NCI-H345 treated with DMSO at 0.1 percent for 48 hours (cell line): ENCODE data around the gene GSTT2B.
"Not testable (repeated sequence)": the region's sequence is repeated elsewhere in the genome, so short reads cannot be mapped to it uniquely, and the experiment has no call there.

Experiments used
- DNase-seq: peaks from one replicate; lab custom pipeline; 2025; ENCODE audit not compliant: unreplicated experiment; lab: John Stamatoyannopoulos, UW

GSTT2B gene

DNA sequence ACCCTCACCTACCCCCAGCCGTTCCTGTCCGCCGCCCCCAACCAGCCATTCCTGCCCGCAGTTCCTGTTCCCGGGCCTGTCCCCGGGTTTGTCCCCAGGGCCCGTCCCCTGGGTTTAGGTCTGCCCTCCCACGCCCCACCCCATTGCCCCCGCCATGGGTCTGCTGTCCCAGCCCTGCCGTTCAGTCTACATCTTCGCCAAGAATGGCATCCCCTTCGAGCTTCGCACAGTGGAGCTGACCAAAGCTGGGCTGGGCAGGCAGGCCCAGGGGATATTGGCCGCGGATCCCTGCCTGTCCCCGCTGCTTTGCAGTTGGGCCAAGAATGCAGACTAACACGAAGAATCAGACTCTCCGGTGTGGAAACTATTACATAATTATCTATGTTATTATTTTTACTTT lies 11.2 kb downstream of the GSTT2B start:
- not testable (repeated sequence) for DNase-seq

DNA sequence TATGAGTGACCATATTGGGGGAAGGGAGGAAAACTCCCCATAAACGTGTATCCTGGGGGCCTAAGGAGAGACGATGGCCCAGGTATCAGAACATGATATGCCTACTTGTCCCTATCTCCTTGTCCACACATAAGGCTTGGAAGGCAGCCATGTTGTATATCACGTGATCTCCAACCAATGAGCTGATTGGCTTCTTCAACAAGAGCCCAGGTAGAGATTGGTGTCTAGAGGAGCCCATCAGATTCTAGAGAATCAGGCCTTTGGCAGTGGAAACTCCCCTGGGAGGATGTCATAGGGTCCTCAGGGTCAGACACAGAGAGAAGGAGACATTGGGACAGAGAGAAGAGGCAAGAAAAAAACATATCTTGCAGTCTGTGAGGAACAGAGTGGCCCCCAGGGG lies 13.6 kb downstream of the GSTT2B start:
- DNase-seq = not testable (repeated sequence)

DNA sequence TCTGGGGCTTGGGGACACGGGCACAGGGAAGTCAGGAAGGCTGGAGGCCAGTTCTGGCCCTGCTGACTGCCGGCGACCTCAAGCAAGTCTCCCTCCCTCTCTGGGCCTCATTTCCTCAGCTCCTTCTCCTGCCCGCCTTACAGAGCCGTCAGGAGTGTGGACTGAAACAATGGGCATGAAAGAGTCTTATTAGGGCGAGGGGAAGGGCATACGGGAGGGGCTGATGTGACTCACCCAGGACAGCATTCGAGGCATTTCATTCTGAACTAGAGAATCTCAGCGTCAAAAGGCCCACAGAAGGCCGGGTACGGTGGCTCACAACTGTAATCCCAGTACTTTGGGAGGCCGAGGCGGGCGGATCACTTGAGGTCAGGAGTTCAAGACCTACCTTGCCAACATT lies 20.8 kb downstream of the GSTT2B start:
- not testable (repeated sequence) for DNase-seq

DNA sequence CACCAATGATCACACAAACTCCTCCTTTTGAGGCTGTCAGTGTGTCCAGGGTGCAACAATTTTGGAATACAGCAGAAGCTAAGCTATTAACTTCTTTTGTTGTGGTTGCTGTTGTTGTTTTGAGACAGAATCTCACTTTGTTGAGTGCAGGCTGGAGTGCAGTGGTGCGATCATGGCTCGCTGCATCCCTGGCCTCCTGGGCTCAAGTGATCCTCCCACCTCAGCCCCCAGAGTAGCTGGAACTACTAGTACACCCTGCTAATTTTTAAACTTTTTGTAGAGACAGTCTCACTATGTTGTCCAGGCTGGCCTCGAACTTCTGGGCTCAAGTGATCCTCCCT lies 22.0 kb downstream of the GSTT2B start:
- no peak for DNase-seq

DNA sequence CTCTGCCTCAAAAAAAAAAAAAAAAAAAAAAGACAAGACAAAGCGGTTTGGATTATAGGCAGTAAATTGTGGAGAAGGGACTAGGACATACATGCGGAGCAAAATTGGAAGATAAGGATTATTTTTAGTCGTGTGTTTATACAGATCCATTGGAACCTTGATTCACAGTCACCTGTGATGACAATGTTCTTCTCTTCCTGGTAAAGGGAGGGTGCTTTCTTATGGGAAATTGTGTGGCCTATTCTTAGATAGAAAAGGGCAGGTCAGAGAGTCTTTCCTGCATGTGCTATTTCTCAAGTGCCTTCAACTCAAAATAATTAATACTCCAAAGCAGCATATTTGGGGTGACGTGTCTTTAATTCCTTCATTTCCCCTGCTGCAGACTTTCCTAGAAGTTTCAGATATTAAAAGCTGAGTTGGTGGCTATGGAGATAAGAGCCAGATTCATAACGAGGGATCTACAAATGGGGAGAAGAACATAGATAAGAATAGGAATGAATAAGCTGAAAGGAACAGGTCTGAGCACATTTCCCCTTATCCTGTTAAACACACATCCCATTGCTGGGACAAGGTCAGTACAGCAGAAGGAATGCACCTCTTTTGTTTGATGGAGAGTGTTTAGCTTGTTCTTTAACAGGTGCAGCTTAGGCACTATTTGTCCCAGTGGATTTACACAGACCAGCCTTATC lies 22.5 kb downstream of the GSTT2B start:
- DNase-seq = peak; percentile 7

DNA sequence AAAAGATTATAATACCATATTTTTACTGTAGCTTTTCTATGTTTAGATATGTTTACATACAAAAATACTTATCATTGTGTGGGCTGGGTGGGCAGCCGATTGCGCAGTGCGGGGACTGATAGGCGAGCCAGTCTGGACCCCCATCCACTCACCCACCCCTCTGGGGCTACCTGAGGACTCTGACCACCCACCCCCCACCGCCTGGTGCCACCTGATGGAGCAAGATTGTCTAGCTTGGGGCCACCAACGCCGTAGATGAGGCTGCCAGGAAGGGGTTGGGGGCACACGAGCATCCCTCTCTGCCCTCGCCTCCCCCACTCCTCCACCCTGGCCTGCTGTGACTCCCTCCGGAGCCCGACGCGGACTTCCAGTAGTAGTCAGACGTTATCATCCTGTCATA lies 34.4 kb downstream of the GSTT2B start:
- DNase-seq = no peak

DNA sequence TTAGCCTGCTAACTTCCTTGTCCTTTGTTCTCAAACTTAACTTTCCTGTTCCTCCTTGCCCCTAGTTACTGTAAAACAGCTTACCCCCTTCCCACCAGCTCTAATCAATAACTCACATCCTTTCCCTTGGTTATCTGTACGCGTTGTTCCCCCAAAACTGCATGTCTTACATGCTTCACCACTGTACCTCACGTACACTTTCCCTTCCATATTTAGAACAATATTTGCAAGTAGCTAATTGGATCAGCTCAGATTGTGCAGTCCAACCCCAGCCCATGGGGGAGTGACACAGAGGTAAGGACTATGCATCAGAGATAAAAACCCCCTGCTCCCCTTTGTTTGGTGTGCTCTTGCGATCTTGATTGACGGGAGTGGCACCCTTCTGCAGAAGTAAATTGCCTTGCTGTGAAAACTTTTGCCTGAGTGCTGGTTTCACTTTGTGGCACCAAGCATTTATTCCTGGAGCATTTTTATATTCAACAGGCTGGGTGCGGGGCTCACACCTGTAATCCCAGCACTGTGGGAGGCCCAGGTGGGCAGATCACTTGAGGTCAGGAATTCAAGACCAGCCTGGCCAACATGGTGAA lies 35.9 kb downstream of the GSTT2B start:
- DNase-seq = no peak

DNA sequence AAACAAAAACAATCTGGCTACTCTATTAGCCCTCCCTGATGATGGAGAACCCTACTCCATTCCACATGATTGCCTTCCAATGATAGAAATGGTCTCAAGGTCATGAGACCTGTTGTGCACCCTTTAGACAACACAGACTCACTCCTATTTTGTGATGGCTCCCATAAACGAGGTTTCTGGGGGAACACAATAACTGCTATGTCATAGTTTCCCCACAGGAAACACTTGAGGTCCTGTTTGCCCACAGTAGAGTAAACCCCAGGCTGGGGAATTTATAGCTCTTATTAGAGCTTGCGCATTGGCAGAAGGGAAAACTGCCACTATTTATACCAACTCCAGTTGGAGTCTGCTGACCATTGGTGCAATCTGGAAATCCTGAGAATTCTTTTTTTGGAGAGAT lies 38.1 kb downstream of the GSTT2B start:
- no peak for DNase-seq

DNA sequence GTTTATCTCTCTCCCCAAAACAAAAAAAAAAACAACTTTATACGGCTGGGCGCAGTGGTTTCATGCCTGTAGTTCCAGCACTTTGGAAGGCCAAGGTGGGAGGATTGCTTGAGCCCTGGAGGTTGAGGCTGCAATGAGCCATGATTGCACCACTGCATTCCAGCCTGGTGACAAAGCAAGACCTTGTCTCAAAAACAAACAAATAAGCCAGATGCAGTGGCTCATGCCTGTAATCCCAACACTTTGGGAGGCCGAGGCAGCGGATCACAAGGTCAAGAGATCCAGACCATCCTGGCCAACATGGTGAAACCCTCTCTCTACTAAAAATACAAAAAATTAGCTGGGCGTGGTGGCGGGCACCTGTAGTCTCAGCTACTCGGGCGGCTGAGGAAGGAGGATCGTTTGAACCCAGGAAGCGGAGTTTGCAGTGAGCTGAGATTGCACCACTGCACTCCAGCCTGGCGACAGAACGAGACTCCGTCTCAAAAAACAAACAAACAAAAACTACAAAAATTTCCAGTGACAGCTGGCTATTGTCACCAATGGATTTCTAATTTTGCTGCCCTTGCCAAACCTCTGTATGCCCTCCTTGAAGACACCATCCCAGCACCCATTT lies 39.3 kb downstream of the GSTT2B start:
- DNase-seq = not testable (repeated sequence)

DNA sequence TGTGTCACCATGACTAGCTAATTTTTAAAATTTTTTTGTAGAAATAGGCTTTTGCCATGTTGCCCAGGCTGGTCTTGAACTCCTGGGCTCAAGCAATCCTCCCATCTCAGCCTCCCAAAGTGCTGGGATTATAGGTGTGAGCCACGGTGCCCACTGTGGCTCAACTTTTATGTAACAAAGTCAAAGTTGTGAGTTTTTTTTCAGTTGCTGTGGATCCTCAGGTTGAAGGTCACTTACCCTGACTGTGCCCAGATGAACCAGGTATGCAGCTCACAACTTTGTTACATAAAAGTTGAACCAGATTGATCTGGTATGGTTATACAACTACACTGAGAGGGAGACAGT lies 40.8 kb downstream of the GSTT2B start:
- DNase-seq = not testable (repeated sequence)

DNA sequence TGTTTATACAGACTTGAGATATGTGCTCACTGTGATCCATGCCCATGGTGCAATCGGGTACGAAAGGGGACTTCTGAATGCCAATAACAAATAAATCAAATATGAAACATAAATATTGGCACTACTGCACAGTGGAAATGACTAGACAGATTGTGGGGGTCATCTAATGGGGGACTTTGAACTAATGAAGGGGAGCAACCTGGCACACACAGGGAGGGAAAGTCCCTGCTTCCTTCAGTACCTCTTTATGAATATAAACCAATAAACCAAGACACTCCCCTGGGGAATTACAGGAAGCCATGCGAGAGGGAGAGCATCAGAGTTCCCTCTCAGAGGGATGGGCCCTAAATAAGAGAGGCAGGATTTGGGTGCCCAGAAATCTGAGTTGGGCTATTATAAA lies 45.7 kb downstream of the GSTT2B start:
- no peak for DNase-seq

DNA sequence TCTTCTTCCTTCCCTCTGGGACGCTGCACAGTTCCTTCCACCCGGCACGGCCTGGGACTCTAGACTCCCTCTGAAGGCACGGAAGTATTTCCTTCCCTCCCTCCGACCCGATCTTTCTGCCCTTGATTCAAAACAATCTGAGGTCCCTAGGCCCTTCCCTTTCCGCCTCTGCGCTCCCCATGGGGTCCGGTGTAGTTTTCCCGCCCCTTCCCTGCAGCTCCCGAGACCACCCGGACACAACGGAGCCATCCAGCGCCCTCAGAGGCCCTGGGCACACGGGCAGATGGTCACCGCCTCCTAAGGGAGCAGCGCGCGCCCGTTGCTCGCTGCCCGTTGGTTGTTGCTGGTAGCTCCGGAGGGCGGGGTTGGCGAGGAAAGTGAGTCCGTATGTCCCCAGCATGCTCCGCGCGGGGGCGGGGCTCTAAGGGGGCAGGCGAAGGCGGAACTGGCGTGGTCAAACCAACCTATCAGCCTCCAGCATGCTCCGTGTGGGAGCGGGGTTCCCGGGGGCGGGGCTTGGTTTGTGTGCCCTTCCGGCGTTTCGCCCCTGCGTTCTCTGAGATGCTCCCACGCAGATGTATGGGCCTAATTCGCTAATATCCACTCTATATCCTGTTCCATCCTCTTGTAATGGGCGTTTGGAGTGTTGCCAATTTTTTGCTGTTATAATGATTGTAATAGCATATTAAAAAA lies 47.2 kb downstream of the GSTT2B start:
- DNase-seq = peak; percentile 99

DNA sequence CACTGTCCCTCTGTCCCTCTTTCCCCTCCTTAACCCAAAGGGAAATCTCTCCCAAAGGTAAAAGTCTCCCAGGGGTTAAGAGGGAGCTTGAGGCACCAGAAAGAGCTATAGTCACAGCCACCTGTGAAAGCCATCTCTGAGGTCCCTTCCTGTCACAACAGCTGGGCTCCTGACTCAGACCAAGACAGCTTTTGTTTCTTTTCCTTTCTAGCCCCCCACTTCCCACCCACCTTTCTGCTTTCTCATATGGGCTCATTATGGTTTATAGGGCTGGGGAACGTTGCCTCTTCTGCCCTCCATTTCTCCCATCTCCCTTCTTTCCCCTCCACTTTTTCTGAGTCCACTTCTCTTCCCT lies 47.7 kb downstream of the GSTT2B start:
- DNase-seq = no peak

DNA sequence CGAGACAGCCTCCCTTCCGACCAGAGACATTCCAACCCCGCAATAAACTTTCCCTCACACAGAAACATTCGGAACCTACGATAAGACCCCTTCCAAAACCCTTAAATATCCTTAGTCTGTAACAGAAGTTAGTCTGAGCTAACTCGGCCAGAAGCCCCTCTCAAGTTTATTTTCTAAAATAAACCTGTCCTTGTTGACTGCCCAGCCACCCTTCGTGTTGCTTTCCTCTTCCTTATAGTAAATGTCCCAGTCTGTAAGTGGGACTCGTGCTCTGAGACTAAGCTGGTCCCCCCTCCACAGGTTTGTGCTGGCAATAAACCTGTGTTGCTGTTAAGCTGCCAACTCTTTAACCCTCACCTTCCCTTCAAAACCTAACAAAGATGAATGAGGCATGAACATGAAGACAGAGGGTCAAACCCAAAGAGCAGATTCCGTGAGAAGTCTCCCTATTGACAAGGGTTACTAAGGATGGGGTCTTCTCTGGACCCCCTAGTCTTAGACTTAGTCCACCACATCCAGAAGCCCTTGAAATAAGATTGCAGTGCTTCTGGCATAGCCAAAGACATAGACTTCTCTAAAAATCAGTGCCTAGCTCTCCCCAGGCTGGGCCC lies 48.6 kb downstream of the GSTT2B start:
- DNase-seq = no peak

DNA sequence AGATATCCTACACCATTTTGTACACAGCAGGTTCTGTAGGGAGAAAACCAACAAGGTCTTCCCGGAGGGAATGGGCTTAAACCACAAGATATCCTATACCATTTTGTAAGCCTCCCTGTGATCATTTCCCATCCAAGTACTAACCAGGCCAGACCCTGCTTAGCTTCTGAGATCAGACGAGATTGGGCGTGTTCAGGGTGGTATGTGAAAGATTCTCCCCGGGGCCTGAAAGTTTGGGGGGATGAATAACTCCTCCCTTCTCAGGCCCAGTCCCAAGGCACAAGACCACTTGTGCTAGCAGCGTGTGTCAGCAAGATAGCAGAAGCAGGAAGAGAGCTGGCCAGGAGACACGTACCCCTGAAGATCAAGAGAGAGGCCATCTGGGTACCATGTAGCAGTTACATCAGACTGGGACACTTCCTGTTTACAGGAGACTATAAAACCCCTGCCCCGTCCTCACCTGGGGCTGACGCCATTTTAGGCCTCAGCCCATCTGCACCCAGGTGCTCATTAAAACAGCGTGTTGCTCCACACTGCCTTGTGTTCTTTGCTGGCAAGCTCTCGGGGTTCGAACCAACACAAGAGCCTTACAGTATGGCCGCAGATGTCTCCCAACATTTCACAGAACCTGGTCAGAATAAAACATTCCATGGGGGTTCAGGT lies 49.5 kb downstream of the GSTT2B start:
- no peak for DNase-seq

DNA sequence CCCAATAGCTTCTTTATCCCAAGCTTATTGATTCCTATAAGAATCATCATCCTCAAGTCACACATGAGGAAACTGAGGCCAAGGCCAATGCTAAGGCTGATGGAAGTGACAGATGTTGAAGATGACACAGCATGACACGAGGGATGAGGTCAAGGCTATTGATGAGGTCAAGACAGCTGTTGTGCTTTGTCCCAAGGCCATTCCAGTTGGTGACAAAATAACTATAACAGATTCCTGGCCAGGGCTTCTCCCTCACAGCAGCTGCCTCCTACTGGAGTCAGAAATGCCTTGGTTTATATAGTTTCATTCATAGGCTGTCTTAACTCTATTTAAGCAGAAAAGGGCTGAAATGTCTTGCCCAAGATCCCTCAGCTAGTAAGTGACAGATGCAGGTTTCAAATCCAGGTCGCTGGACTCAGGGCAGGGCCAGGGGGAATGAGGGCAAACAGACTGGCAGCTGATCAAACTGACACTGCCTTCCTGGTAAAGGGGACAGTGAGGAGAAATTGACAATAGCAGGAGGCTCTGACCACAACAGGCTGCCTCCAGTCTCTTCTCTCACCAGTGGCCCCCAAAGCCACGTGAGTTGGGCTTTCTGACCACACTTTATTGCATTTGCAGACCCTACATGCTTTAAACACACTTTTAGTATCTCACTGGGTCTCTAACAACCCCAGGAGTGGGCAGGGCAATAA lies 50.4 kb downstream of the GSTT2B start:
- DNase-seq = no peak

DNA sequence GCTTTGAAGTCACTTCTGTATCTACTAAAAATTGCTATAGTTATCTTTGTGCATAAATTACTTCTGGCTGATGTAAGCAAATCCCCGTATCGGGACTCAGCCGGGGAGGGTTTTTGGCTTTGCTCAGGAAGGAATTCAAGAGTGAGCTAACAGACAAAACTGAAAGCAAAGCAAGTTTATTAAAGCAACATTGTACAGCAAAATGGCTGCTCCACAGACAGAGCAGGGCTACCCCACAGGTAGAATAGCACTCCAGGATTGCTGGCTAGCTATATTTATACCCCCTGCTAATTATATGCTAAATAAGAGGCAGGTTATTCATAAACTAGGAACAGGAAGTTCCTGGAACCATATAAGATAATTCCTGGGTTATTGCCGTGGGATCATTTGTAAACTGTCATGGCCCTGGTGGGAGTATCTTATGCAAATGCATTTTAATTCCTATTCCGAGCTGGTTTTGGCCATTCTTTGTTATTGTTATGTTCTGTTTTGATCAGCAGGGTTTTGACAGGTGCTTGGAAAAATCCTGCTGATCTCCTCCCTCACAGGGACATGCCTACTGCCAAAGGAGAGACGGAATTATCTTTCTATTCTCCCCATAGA lies 51.6 kb downstream of the GSTT2B start:
- DNase-seq = no peak

DNA sequence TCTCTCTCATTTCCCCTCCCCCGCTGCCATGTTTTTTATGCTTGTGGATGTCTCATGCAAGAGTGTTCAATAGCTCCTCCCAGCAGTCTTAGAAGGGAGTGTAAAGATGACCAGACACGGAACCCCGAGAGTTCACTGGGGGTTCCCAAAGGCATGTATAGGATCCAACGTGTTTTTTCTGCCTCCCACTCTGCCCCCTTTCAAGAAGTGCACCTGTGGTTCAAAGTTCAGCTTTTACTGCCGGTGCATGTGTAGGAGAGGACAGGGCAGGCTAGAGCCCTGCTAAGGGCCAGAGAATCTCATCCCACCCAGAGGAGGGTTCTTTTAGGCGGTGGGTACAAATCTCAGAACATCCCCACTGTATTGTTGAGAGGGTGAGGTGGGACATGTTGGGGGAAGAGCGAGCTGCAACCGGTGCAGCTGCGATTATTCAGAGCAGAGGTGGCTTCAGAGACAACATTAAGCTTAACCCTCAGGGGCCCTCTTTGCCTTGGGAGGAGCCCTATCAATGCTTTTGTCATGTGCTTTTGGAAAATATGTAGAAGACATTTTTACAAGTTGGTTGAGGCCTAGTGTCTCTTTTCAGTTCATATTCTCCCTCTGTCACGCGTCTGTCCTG lies 52.3 kb downstream of the GSTT2B start:
- no peak for DNase-seq

DNA sequence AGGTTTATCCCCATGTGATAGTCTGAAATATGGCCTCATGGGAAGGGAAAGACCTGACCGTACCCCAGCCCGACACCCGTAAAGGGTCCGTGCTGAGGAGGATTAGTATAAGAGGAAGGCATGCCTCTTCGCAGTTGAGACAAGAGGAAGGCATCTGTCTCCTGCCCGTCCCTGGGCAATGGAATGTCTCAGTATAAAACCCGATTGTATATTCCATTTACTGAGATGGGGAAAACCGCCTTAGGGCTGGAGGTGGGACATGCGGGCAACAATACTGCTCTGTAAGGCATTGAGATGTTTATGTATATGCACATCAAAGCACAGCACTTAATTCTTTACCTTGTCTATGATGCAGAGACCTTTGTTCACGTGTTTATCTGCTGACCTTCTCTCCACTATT lies 53.6 kb downstream of the GSTT2B start:
- DNase-seq = not testable (repeated sequence)
